ENCODE measurements around the gene PARD6G.

DNA sequence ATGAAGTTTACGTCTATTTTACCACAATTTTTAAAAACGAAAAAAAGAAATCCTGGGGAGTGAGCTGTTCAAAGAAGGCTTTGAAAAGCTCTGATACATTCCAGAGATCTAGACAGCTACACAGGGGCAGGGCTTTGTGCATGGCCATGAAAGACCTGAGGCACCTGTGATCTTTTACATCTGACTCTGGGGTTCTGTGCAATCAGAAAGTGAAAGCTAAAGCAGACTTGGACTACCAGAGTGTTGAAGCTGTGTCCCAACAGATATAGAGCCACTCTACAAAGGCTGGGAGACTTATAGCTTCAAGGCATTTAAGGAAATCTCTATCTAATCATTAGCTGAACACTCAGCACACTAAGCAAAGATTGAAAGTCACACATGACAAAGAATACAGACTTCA, 34.1 kb downstream of the PARD6G start:
- no peak for TF ChIP-seq SP4 (IDR thresholded peaks at IDR 0.05; ENCODE audit: low read length)
- TF ChIP-seq, protein P1, sequence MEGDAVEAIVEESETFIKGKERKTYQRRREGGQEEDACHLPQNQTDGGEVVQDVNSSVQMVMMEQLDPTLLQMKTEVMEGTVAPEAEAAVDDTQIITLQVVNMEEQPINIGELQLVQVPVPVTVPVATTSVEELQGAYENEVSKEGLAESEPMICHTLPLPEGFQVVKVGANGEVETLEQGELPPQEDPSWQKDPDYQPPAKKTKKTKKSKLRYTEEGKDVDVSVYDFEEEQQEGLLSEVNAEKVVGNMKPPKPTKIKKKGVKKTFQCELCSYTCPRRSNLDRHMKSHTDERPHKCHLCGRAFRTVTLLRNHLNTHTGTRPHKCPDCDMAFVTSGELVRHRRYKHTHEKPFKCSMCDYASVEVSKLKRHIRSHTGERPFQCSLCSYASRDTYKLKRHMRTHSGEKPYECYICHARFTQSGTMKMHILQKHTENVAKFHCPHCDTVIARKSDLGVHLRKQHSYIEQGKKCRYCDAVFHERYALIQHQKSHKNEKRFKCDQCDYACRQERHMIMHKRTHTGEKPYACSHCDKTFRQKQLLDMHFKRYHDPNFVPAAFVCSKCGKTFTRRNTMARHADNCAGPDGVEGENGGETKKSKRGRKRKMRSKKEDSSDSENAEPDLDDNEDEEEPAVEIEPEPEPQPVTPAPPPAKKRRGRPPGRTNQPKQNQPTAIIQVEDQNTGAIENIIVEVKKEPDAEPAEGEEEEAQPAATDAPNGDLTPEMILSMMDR (IDR thresholded peaks at IDR 0.05; ENCODE audit: control extremely low read depth in 1 of 3, insufficient read depth in 1 of 3, low read depth in 1 of 3, low read length in 3 of 3), result no peak
- TF ChIP-seq BCL11A (IDR thresholded peaks at IDR 0.05; ENCODE audit: low read depth in 2 of 2, low read length in 2 of 2), result no peak
- TF ChIP-seq CHD1 (IDR thresholded peaks at IDR 0.05; ENCODE audit: low read depth, low read length), result no peak
- no peak for TF ChIP-seq EP300 (IDR thresholded peaks at IDR 0.05; ENCODE audit: borderline replicate concordance in 1 of 2, low read depth in 2 of 2, low read length in 2 of 2)
- no peak for TF ChIP-seq SP1 (IDR thresholded peaks at IDR 0.05; ENCODE audit: low read depth, low read length)
- TF ChIP-seq, protein P2, sequence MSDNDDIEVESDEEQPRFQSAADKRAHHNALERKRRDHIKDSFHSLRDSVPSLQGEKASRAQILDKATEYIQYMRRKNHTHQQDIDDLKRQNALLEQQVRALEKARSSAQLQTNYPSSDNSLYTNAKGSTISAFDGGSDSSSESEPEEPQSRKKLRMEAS (IDR thresholded peaks at IDR 0.05), result no peak
- no peak for TF ChIP-seq CHD2 (IDR thresholded peaks at IDR 0.05; ENCODE audit: low read length)
- TF ChIP-seq TAF1 (IDR thresholded peaks at IDR 0.05; ENCODE audit: low read depth, low read length), result no peak
- TF ChIP-seq, protein P3, sequence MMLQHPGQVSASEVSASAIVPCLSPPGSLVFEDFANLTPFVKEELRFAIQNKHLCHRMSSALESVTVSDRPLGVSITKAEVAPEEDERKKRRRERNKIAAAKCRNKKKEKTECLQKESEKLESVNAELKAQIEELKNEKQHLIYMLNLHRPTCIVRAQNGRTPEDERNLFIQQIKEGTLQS (IDR thresholded peaks at IDR 0.05; ENCODE audit: insufficient read depth, low read depth, low read length), result no peak
- no peak for TF ChIP-seq POLR2A (IDR thresholded peaks at IDR 0.05; ENCODE audit: control extremely low read depth in 1 of 2, low read depth in 2 of 2, low read length in 2 of 2)
- no peak for TF ChIP-seq EZH2 (IDR thresholded peaks at IDR 0.05; ENCODE audit: low read depth, low read length, severe bottlenecking)

Measured in H1 (cell line).